ENCODE data around the gene RAB17.

GRCh38 chr2:237538901-237539300 lies 51.6 kb downstream of the RAB17 start:
- TF ChIP-seq CTCF (IDR thresholded peaks at IDR 0.05; ENCODE audit: borderline replicate concordance, extremely low read depth, low read length, poor library complexity, severe bottlenecking) (no peak), EZH2 (IDR thresholded peaks at IDR 0.05; ENCODE audit: borderline replicate concordance, low read depth, low read length, severe bottlenecking) (no peak)

Data from DND-41 (cell line).